Effector memory CD8-positive, alpha-beta T cell (primary cell): ENCODE results near the gene SPTAN1.
A peak's percentile ranks its signal among the peaks of the same experiment; 100 is the strongest.

Experiments used
- ATAC-seq: fragments of 150-1000 bp; cut with Tn5 transposase; replicated peaks from 2 replicates; pipeline ENCODE4 v1.10.0; 2021; ENCODE audit warnings: mild to moderate bottlenecking, moderate library complexity
- DNase-seq, 3 experiments: peaks; one replicate each; pipeline ENCODE4 v3.0.0; 2021
- H3K27ac Mint-ChIP-seq, 2 donors: one replicate each; pipeline ENCODE4 v1.8.0; 2022; ENCODE audit warnings: mild to moderate bottlenecking in 2 of 2, mixed read lengths in 2 of 2, moderate library complexity in 2 of 2
- H3K27me3 Mint-ChIP-seq, 2 donors: one replicate each; pipeline ENCODE4 v1.8.0; 2022; ENCODE audit warnings: mixed read lengths in 2 of 2
- H3K36me3 Mint-ChIP-seq: one replicate; pipeline ENCODE4 v1.8.0; 2022; ENCODE audit warnings: mild to moderate bottlenecking, moderate library complexity, mixed read lengths; ENCODE audit not compliant: insufficient read depth
- H3K4me1 Mint-ChIP-seq, 2 donors: one replicate each; pipeline ENCODE4 v1.8.0; 2022; ENCODE audit warnings: low read depth in 2 of 2, mixed read lengths in 2 of 2
- H3K4me3 Mint-ChIP-seq, 2 donors: one replicate each; pipeline ENCODE4 v1.8.0; 2022; ENCODE audit warnings: mild to moderate bottlenecking in 2 of 2, mixed read lengths in 2 of 2, moderate library complexity in 2 of 2
- H3K9me3 Mint-ChIP-seq, 2 donors: one replicate each; pipeline ENCODE4 v1.8.0; 2022; ENCODE audit warnings: mixed read lengths in 2 of 2

SPTAN1 gene

DNA sequence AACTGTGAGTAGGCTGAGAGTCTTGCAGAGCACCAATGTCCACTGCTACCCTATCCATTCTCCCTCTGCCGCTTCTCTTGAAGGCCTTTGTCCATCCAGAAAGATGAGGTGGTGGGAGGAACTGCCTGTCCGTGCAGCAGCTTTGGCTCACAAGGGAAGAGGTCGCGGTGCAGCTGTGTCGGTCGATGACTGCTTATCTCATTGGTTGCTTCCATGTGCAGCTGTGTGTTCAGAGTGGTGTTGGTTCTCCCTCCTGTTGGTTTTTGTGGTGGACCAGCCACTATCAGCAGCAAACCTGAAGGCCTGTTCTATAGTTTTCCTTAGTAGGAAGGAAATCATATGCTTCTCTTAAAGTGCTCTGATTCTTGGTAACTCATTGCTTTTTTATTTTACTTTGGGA is 40.7 kb downstream of the SPTAN1 start:
- Mint-ChIP-seq H3K4me1 (peaks cover 0 to 1% of the 10 kb centered on the region in 2 donors), H3K27me3 (no peaks in the 10 kb centered on the region), H3K9me3 (no peaks in the 10 kb centered on the region), H3K36me3 (peaks cover 100% of the 10 kb centered on the region), H3K4me3 (no peak overlapping the region), H3K27ac (no peak overlapping the region)
- DNase-seq (no peak), ATAC-seq (no peak)

DNA sequence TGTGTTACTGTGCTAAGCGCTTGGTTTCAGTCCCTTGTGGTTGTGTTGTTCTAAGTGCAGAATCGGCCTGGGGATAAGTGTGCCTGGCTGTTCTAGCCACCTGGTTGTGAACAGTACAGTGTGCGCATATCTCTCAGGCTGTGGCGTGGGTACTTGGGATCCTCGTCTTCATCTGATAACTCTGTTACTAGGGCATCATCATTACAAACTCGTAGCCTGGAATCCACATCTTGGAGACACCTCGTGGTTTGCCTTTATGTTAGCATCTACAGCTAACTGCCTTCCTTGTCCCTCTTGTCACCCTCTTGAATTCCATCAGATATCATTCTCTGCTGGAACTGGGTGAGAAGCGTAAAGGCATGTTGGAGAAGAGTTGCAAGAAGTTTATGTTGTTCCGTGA is 41.5 kb downstream of the SPTAN1 start:
- Mint-ChIP-seq H3K27me3 (no peaks in the 10 kb centered on the region), H3K4me3 (no peak overlapping the region), H3K4me1 (peaks cover 0 to 1% of the 10 kb centered on the region in 2 donors), H3K9me3 (no peaks in the 10 kb centered on the region), H3K27ac (peak overlapping the region in 1 of 2 donors; percentile 46), H3K36me3 (peaks cover 99% of the 10 kb centered on the region)
- no peak for DNase-seq
- ATAC-seq: no peak

DNA sequence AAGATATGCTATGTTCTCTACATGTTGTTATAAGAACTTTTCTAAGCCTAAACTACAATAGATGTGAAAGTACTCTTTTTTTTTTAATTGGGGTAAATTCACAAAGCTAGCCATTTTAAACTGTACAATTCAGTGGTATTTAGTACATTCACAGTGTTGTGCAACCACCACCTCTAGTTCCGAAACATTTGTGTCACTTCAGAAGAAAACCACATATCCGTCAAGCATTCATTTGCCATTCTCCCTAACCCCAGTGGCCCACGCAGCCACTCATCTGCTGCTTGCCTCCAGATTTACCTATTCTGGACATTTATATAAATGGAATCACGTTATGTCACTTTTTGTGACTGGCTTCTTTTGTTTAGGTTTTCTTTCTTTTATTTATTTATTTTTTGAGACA is 43.1 kb downstream of the SPTAN1 start:
- Mint-ChIP-seq H3K27me3 (no peaks in the 10 kb centered on the region), H3K4me3 (no peak overlapping the region), H3K36me3 (peaks cover 99% of the 10 kb centered on the region), H3K27ac (no peak overlapping the region), H3K4me1 (peaks cover 0 to 1% of the 10 kb centered on the region in 2 donors), H3K9me3 (no peaks in the 10 kb centered on the region)
- DNase-seq (no peak), ATAC-seq (no peak)

DNA sequence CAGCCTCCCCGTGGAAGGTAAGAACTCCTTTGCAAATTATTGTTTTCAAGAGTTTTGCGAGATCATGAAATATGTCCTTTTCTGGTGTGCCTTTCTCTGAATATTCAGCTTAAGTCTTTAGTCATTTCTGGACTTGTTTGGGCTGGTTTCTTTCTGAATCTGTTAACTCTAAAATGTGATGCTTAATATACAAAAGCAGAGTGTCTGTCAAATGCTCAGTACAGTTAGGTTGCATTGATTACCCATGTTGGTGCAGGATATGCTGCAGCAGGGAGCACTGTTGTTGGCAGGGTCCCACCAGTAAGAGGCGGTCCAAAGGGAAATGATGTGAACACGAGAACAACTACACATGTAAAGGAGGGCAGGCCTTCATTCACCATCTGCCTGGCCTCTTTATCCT is 47.7 kb downstream of the SPTAN1 start:
- no peak overlapping the region for H3K27ac Mint-ChIP-seq
- DNase-seq (no peak), ATAC-seq (no peak)
- no peaks in the 10 kb centered on the region for H3K4me1 Mint-ChIP-seq
- H3K27me3 Mint-ChIP-seq: no peaks in the 10 kb centered on the region
- peaks cover 99% of the 10 kb centered on the region for H3K36me3 Mint-ChIP-seq
- no peak overlapping the region for H3K4me3 Mint-ChIP-seq
- H3K9me3 Mint-ChIP-seq: no peaks in the 10 kb centered on the region

DNA sequence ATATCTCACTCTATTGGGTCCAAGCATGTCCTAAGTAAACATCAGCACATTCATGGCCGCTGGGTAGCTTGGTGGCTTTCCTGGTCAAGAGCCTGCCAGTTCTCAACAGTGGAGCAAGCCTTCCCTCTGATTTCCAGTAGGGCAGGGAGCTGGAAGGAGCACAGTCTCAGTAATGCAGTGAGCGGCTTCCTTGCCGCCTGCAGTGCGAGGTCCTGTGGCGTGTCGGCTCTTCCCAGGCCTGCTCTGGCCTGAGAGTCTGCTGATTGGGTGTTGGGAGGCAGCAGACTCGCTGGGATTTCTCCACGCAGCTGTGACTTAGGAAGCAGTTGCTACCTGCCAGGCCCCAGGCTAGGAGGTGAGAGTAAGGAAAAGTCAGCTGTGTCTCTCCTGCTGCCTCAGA is 51.3 kb downstream of the SPTAN1 start:
- ATAC-seq: no peak
- peaks cover 100% of the 10 kb centered on the region for H3K36me3 Mint-ChIP-seq
- H3K4me1 Mint-ChIP-seq: no peaks in the 10 kb centered on the region
- H3K27me3 Mint-ChIP-seq: no peaks in the 10 kb centered on the region
- DNase-seq: no peak
- H3K9me3 Mint-ChIP-seq: no peaks in the 10 kb centered on the region
- no peak overlapping the region for H3K4me3 Mint-ChIP-seq
- H3K27ac Mint-ChIP-seq: peak overlapping the region in 1 of 2 donors; percentile 76

DNA sequence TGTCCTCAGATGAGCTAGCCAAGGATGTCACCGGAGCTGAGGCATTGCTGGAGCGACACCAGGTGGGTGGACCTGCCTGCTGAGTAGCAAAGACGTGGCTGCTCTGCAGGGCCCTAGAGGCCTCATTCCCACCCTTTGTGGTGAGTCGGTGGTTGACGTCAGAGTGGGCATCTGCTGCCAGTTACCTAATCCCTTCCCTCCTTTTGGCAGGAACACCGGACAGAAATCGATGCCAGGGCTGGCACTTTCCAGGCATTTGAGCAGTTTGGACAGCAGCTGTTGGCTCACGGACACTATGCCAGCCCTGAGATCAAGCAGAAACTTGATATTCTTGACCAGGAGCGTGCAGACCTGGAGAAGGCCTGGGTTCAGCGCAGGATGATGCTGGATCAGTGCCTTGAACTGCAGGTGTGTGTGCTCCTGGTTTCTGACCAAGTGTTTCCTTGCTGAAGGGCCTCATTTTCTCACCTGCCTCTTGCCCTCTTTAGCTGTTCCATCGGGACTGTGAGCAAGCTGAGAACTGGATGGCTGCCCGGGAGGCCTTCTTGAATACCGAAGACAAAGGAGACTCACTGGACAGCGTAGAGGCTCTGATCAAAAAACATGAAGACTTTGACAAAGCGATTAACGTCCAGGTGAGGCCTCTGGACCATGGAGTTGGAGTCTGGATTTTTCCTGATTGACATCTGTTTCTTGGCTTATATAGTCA is 55.4 kb downstream of the SPTAN1 start:
- no peak overlapping the region for H3K4me3 Mint-ChIP-seq
- DNase-seq (no peak), ATAC-seq (no peak)
- no peaks in the 10 kb centered on the region for H3K9me3 Mint-ChIP-seq
- H3K27ac Mint-ChIP-seq: no peak overlapping the region
- H3K27me3 Mint-ChIP-seq: no peaks in the 10 kb centered on the region
- H3K4me1 Mint-ChIP-seq: no peaks in the 10 kb centered on the region
- peaks cover 100% of the 10 kb centered on the region for H3K36me3 Mint-ChIP-seq

DNA sequence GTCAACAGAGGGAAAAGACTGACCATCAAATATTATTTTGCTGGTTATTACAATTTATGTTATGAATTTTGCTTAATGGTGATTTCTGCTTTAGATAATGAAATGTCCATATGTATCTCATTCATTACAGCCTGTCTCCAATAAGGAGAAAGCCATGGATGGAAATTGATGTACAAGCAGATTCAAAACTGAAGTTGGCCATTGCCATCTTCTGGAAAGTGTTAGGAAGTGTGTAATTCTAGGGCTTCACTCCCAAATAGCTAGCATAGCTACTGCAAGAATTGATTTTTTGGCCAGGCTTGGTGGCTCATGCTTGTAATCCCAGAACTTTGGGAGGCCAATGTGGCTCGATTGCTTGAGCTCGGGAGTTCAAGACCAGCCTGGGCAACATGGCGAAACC is 58.5 kb downstream of the SPTAN1 start:
- Mint-ChIP-seq H3K36me3 (peaks cover 100% of the 10 kb centered on the region), H3K27ac (no peak overlapping the region)

DNA sequence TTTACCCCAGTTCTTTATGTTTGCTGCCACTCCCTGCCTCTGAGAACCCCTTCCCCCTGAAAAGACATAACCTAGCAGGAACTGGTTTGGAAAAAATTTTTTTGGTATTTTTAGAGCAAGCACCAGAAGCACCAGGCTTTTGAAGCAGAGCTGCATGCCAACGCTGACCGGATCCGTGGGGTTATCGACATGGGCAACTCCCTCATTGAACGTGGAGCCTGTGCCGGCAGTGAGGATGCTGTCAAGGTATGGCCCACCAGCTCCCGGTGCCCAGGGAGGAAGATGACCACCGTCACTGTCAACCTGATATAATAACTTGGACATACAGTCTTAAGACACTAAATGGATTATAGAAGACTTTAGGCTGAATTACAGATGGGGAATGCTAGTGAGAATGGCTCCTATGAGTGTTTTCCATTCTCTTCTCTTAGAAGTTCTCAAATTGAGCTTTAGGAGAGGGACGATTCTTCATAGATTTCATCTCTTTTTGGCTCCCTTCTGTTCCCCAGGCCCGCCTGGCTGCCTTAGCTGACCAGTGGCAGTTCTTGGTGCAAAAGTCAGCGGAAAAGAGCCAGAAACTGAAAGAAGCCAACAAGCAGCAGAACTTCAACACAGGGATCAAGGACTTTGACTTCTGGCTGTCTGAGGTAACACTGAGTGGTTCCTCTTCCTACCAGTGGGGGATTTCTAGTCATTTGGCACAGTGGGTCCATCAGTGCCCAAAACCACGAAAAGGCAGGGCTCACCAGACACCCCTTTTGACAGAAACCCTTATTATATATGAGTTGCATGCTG is 59.4 kb downstream of the SPTAN1 start:
- H3K27me3 Mint-ChIP-seq: no peaks in the 10 kb centered on the region
- no peak for DNase-seq
- H3K9me3 Mint-ChIP-seq: no peaks in the 10 kb centered on the region
- H3K4me1 Mint-ChIP-seq: no peaks in the 10 kb centered on the region
- H3K4me3 Mint-ChIP-seq: no peak overlapping the region
- ATAC-seq: no peak
- H3K27ac Mint-ChIP-seq: peak overlapping the region; percentile 18 to 68
- H3K36me3 Mint-ChIP-seq: peaks cover 100% of the 10 kb centered on the region

More for the DNA sequence above, 58.5 kb downstream of the SPTAN1 start:
- no peaks in the 10 kb centered on the region for H3K4me1 Mint-ChIP-seq
- no peak for ATAC-seq
- H3K27me3 Mint-ChIP-seq: no peaks in the 10 kb centered on the region
- no peak overlapping the region for H3K4me3 Mint-ChIP-seq
- no peak for DNase-seq
- H3K9me3 Mint-ChIP-seq: no peaks in the 10 kb centered on the region

DNA sequence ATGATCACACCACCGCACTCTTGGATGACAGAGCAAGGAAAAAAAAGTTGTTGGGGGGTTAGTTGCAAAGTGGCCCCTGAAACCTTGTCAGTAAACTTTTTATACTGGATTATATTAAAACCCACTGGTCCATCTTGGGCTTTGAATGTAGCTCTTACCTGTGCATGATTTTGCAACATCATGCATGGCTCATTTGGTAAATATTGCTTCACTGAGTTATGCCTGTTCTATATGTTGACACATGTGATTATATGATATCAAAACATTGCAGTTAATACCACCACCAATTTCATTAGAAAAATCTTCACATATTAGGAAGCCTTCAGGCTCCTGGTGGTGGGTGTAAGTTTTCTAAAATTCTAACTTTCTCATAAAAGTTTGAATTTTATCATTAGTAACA is 62.3 kb downstream of the SPTAN1 start:
- H3K27me3 Mint-ChIP-seq: no peaks in the 10 kb centered on the region
- no peak for ATAC-seq
- H3K27ac Mint-ChIP-seq: no peak overlapping the region
- H3K9me3 Mint-ChIP-seq: no peaks in the 10 kb centered on the region
- no peaks in the 10 kb centered on the region for H3K4me1 Mint-ChIP-seq
- DNase-seq: no peak
- peaks cover 99% of the 10 kb centered on the region for H3K36me3 Mint-ChIP-seq
- no peak overlapping the region for H3K4me3 Mint-ChIP-seq

DNA sequence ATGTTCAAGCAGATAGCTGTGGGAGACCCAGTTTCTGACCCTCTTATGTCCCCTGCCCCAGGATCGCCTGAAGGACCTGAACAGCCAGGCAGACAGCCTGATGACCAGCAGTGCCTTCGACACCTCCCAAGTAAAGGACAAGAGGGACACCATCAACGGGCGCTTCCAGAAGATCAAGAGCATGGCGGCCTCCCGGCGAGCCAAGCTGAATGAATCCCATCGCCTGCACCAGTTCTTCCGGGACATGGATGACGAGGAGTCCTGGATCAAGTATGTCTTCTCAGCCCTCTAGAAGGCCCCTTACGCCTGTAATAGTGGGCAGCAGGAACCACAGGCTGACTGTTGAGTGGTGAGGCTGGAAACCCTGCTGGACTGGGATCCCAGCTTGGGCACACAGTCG is 63.2 kb downstream of the SPTAN1 start:
- Mint-ChIP-seq H3K4me3 (no peak overlapping the region), H3K4me1 (no peaks in the 10 kb centered on the region), H3K36me3 (peaks cover 99% of the 10 kb centered on the region), H3K9me3 (no peaks in the 10 kb centered on the region), H3K27me3 (no peaks in the 10 kb centered on the region), H3K27ac (peak overlapping the region in 1 of 2 donors; percentile 69)
- DNase-seq (no peak), ATAC-seq (no peak)

DNA sequence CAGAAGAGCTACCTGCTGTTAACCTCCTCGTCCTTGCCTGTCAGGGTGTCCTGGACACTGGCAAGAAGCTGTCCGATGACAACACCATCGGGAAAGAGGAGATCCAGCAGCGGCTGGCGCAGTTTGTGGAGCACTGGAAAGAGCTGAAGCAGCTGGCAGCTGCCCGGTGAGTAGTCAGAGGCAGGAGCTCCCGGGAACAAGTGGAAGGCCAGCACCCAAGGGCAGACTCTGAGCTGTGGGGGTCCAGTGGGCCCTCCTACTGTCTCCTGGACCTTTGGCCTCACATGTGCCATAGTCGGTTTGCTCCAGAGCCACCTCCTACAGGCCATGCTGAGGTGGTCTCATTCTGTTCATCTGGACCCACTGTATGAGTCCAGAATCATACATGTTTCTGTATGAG is 65.6 kb downstream of the SPTAN1 start:
- no peaks in the 10 kb centered on the region for H3K27me3 Mint-ChIP-seq
- DNase-seq (no peak), ATAC-seq (no peak)
- H3K4me3 Mint-ChIP-seq: no peak overlapping the region
- H3K27ac Mint-ChIP-seq: no peak overlapping the region
- H3K9me3 Mint-ChIP-seq: no peaks in the 10 kb centered on the region
- H3K4me1 Mint-ChIP-seq: no peaks in the 10 kb centered on the region
- peaks cover 99% of the 10 kb centered on the region for H3K36me3 Mint-ChIP-seq

DNA sequence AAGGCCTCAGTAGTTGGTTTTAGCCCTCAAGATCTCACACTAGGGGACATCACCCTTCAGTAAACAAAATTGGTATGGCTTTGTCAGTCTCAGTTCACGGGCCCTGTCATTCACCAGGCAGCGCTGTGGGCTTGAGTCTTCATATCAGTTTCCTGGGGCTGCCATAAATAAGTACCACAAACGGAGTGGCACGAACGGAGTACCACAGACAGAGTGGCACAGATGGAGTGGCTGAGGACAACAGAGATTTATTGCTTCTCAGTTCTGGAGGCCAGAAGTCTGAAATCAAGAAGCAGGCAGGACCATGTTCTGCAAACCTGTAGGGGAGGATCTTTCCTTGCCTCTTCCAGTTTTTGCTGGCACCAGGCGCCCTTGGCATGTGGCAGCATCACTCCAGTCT is 66.7 kb downstream of the SPTAN1 start:
- ATAC-seq: no peak
- H3K4me3 Mint-ChIP-seq: no peak overlapping the region
- no peaks in the 10 kb centered on the region for H3K4me1 Mint-ChIP-seq
- peaks cover 99% of the 10 kb centered on the region for H3K36me3 Mint-ChIP-seq
- DNase-seq: no peak
- H3K9me3 Mint-ChIP-seq: no peaks in the 10 kb centered on the region
- no peak overlapping the region for H3K27ac Mint-ChIP-seq
- H3K27me3 Mint-ChIP-seq: no peaks in the 10 kb centered on the region

DNA sequence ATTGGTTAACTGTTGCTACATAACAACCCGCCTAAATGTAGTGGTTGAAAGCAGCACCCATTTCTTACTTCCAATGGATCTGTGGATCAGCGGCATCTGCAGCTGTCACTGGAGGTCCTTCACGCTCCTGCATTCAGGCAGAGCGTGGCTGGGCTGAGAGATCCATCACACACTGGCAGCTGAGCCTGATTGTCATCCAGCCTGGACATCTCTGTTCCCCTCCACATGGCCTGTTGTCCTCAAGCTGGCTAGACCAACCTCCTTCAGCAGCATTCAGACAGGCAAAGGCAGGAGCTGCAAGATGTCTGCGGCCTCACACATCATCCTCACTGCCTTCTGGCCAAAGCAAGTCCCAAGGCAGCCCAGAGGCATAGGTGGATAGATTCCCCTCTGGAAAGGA is 67.4 kb downstream of the SPTAN1 start:
- no peaks in the 10 kb centered on the region for H3K4me1 Mint-ChIP-seq
- H3K27ac Mint-ChIP-seq: no peak overlapping the region
- DNase-seq (no peak), ATAC-seq (no peak)
- H3K36me3 Mint-ChIP-seq: peaks cover 99% of the 10 kb centered on the region
- H3K4me3 Mint-ChIP-seq: no peak overlapping the region
- H3K9me3 Mint-ChIP-seq: no peaks in the 10 kb centered on the region
- no peaks in the 10 kb centered on the region for H3K27me3 Mint-ChIP-seq
